ENCODE data around the gene C1orf56. TPM values are rescaled to one million over a fixed set of nuclear protein-coding genes. Genes with fewer than 3 reads are reported as not detected.

C1orf56 gene
- total and polyA plus RNA-seq, 2 of the 13 experiments (the other 11 are each of a cell fraction or from before 2014, with no cell fraction given) = 1.5 to 3.2 TPM

GRCh38 chr1:151054971-151055547 is 7.5 kb downstream of the C1orf56 start (continued):
- TF ChIP-seq ATRX (CRISPR knock-in tag; IDR thresholded peaks at IDR 0.05; ENCODE audit: borderline replicate concordance) (no peak), ISX (CRISPR knock-in tag; conservative IDR thresholded peaks at IDR 0.05) (no peak), IRF9 (CRISPR knock-in tag; IDR thresholded peaks at IDR 0.05; ENCODE audit: borderline replicate concordance) (no peak), DBP (CRISPR knock-in tag; IDR thresholded peaks at IDR 0.05; ENCODE audit: not compliant biosample characterization) (no peak), CEBPB (IDR thresholded peaks at IDR 0.05; ENCODE audit: borderline replicate concordance, low read depth, low read length) (peak; percentile 42), BRD4 (CRISPR knock-in tag; IDR thresholded peaks at IDR 0.05) (no peak), PREB (CRISPR knock-in tag; IDR thresholded peaks at IDR 0.05) (no peak)
- TF ChIP-seq, protein P1, sequence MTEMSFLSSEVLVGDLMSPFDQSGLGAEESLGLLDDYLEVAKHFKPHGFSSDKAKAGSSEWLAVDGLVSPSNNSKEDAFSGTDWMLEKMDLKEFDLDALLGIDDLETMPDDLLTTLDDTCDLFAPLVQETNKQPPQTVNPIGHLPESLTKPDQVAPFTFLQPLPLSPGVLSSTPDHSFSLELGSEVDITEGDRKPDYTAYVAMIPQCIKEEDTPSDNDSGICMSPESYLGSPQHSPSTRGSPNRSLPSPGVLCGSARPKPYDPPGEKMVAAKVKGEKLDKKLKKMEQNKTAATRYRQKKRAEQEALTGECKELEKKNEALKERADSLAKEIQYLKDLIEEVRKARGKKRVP (CRISPR knock-in tag; IDR thresholded peaks at IDR 0.05) = 0 out of 4 replicates have a peak, but pooled peaks of 1 of the 2 experiments have one; percentile 30
